NCI-H2196 (cell line): ENCODE results near the gene NISCH.

ENCODE experiments used
- DNase-seq: peaks from one replicate; lab custom pipeline; 2025; ENCODE audit not compliant: unreplicated experiment; lab: John Stamatoyannopoulos, UW

The NISCH gene

GRCh38 chr3:52446631-52447511 is 8.5 kb upstream of the NISCH start:
- peak; percentile 48 for DNase-seq

DNA sequence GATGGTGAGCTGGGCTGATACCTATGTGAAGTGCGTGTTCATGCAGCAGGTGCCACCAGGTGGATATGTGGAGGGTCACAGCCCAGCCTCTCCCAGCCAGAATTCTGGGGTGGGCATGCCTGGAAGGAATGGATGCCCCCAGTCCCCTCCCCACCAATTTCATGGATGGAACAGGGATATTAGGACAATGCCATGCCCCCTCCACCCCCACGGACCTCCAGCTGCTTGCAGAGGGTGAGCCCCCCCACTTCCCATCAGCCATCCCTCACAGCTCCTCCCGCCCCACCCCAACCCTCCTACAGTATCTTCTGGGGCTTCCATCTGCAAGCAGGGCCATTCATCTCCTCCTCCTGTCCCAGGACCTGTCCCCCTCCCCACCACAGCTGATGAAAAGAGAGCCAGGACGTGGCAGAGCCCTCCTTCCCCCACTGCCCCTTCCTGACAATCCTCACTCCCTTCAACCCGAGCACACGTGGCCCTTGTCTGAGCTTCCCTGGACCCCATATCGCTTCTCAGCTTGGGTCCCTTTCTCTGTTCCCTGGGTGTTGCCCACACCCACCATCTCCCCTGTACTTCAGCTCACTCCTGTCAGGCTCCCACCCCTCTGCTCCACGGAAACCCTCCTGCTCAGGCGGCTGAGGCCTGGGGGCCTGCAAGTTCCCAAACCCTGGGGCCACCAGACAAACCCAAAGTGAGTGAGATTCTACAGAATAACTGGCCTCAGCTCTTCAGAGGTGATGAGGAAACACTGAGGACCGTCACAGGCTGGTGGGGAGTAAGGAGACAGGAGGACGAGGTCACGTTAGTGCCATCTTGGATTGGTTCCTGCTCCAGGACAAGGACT is 7.7 kb upstream of the NISCH start:
- no peak for DNase-seq

DNA sequence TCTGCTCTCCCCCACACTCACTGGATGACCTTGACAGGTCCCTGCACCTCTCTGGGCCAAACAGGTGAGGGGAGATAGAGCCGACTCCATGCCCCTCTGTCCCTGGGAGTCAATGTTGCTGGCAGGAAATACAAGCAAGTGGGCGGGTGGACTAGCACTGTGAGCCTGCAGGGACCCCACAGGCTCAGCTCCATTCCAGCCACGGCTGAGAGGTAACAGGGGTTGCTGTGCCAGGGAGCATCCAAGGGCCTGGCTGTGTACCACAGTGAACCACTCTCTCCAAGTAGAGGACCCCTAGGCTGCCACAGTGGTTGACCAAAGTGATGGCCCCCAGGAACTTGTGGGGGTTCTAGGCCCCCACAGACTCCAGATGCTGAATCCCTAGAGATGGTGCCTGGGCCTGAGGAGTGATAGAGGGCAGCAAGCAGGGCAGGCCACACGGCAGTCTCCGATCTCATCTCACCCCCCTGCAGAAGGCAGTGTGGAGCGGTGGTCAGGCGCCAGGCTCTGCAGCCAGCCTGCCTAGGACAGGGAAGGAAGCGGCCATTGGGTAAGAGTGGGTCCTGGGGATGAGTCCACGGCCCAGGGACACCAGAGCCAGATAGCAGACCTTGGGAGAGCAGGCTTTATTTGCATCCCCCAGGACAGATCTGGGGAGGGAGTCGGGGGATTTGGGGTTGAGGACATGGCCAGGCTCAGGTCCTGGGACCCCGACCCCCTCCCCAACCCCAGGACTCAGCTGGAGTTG is 4.7 kb upstream of the NISCH start:
- DNase-seq = no peak

DNA sequence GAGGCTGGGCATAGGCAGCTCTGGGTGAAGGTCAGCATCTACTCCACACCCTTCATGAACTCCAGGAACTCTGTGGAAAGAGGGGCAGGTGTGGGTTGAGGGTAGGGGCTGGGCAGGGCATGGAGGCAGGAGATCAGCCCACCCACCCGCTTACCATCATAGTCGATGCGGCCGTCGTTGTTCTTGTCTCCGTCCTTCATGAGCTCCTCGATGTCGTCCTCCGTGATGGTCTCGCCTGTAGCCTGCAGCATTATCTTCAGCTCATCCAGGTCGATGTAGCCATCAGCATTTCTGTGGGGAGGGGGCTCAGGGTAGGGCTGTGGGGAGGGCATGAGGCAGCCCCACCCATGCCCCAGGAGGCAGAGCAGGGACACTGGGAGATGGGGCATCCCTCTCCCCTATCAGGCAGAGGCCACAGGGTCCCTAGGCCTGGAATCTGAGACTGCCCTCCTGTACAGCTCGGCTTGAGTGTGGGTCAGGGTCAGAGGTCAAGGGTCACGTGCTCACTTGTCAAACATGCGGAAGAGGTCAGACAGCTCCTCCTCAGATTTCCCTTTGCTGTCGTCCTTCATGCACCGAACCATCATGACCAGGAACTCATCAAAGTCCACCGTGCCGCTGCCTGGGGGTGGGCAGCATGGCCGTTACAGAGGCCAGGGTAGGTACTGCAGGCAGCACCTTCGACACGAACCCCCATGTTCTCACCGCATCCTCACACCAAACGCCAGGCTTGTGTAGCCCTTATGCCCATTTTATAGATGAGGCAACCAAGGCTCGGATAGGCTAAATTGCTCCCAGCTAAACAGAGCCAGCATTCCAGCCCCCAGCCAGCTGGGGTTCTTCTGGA is 3.9 kb upstream of the NISCH start:
- no peak for DNase-seq

DNA sequence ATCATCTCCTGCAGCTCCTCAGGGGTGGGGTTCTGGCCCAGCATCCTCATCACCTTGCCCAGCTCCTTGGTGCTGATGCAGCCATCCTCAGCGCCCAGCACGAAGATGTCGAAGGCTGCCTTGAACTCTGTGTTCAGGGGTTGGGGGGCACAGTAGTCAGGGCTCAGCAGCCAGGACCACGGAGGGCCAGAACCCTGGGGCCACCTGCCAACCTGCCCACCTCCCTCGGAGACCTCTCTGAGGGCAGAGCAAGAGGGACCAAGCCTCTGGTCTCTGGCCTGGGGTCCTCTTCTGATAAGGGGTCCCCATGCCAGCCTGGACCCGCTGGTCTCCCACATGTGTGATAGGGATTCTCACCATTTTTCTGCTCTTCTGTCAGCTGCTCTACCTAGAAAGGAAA is 3.3 kb upstream of the NISCH start:
- DNase-seq = no peak

- no peak for DNase-seq
Observed at GRCh38 chr3:52452570-52453221, 2.7 kb upstream of the NISCH start.

DNA sequence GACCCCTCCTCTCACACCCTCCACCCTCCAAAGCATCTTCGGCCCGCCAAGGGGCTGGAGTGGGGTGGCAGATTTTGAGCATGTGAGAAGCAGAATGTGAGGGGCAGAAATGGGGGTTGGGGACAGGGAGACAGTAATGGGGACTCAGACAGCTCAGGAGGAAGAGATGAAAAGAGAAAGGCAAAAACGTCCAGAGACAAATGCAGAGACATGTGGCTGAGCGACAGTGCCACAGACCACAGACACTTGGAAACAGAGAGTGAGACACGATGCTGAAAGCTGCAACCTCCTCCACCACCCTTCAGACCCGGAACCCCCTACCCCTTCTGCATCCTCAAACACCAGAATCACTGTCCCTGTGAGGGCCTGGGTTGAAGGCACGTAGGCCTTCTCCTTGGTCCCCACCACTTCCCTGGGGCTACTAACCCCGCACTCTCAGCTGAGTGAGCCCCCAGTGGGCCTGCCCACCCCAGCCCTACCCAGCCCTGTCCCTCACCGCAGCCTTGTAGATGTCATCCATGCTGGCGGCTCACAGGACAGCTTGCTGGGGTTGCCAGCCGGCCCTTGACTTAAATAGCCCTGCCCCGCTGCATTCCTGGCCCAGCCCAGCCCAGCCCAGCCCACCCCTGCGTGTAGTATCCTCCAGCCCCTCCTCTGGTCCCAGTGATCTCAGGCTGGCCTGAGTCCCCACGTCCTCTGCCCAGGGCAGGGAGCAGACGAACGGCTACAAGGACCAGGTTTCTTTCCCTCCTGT is 1.7 kb upstream of the NISCH start, which contains the start of gene TNNC1:
Gene TNNC1, minus strand, starts transcription at position 546 of the 754 bp plus-strand sequence. Its CDS starts 26 bp downstream, at position 520.
- no peak for DNase-seq

DNA sequence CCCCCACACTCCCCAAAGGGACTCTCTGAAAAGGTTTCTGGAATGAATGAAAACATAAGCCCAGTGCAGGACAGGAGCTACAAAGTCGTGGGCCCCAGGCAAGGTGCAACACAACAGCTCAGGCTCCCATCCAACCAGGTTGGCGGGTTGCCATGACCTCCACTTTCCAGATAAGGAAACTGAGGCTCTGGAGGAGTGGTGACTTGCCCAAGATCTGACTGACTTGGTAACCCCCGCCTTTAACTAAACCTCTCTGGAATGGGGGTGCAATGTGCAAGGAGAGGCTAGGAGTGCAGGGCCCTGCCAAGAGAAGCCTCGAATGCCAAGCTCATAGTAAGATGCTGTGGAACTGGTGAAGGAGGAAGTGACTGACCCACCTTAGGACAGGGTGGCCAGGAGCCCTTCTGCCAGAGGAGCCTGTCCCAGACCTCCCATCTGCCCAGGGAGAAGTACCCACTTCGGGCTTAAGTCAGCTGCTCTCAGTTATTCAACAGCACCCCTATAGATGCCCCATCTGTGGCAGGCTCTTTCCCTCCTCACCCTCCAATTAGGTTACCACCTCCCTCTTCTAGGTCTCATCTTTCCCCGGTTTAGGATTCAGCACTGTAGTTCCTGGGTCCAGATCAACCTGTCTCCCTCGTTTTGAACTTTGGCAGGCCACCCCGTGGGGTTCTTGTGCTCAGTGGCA is 1.0 kb upstream of the NISCH start:
- DNase-seq = no peak

GRCh38 chr3:52454938-52455282 is 494 bp upstream of the NISCH start:
- no peak for DNase-seq

DNA sequence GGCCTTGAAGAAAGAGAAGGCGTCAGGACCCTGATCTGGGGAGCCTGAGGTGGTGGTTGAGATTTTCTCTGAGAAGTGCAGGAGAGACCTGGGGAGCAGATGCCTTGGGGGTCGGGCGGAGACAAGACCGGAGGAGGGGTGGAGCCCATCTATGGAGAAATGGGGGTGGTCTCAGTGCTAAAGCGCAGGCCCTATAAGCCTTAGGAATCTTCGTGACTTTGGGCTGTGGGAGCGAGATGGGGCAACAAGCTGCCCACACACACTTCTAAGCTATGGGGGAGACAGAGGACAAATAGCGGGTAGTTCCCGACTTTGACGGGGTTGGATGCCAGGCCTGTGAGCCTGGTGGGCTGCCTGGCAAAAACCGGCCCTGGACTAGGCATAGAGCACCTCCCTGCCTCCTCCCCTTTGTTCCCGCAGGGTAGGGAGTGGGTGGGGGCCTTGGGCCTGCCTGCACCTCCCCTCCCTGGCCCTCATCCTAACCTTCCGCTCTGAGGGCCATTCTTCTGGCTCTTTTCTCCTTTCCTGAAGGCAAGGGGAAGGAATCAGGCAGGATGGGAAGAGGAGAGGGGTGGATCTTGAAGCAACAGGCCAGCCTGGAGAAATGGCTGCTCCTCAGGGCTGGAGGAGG is 880 bp downstream of the NISCH start:
- DNase-seq = no peak

GRCh38 chr3:52456800-52457183 is 1.4 kb downstream of the NISCH start:
- no peak for DNase-seq

DNA sequence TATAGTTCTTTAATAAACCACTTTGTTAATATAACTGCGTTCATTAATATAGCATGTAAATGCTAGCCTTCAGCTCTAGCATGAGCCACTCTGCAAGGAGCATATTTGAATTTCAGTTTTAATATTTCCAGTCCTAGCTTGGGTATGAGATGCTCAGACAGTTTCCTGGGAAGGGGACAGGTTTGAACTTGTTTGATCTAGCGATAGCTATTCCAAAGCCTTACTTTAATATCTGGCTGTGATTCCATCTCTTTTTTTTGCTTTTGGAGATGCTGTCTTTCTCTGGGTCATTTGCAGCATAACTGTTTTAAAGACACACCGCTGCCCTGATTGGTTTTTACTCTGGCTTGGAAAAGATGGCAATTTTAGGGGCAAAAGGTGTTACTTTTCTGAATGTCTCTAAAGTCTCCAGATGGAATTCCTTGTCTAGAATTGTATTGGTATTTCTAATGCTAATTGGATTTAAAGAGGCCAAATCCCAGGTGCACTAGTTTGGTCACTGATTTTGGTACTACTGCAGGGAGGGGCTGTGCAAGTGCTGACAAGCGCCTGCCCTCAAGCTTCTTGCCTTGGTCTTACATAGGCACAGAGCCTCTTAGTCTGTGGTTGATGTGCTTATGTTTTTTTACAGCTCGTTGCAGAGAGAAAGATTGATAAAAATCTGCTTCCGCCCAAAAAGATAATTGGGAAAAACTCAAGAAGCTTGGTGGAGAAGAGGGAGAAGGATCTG is 2.8 kb downstream of the NISCH start:
- DNase-seq = no peak

- DNase-seq = no peak
Observed at GRCh38 chr3:52458770-52459545, 3.6 kb downstream of the NISCH start.

DNA sequence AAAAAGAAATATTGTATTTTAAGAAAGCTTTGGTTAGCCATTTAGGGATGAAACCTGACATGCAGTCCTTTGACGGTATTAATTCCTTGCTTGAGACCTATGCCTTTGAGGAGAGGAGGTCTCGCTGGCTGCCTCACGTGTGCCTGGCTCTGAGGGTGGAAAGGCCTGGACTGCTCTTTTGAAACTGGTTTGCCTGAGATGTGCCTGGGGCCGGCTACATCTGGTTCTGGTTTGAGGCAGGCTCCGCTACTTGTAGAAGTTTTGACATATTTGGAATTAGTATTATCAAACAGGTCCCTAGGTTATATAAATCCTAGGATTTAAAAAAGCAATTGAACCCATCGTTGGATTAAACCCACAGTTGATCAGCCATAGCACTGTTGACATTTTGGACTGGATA is 6.5 kb downstream of the NISCH start:
- no peak for DNase-seq

GRCh38 chr3:52463416-52463815 is 8.0 kb downstream of the NISCH start:
- no peak for DNase-seq

GRCh38 chr3:52468336-52468735 is 12.9 kb downstream of the NISCH start:
- no peak for DNase-seq

- DNase-seq = no peak
Observed at GRCh38 chr3:52469001-52469400, 13.6 kb downstream of the NISCH start.
